Central memory CD4-positive, alpha-beta T cell (primary cell): ENCODE measurements around the gene DCBLD1.

Source experiments
- DNase-seq: peaks from one replicate; pipeline ENCODE4 v3.0.0; 2022

Gene DCBLD1

DNA sequence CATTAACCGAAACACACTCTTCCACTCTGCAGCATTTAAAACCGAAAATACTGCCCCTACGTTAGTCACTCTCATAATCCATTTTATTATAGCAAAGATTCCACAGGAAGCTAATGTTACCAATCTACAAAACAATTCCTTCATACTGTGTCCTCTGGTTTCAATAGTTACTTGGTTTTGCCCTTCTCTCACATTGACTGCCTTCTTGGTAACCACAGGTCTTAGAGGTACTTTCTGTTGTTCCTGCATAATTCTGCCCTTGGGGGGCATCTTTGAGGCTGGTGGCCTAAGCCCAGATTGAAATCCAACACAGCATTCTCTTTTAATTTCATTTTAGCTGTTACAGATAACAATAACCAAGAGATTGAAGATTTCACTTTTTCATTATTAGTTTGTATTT lies 9.8 kb upstream of the DCBLD1 start:
- no peak for DNase-seq

DNA sequence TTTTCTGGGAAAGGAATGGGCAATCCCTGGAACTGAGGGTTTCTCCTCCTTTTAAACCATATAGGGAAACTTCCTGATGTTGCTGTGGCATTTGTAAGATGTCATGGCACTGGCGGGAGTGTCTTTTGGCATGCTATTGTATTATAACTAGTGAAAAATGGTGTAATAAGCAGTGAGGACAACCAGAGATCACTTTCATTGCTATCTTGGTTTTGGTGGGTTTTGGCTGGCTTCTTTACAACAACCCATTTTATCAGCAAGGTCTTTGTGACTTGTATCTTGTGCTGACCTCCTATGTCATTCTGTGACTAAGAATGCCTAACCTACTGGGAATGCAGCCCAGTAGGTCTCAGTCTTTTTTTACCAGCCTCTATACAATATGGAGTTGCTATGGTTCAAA lies 9.1 kb upstream of the DCBLD1 start:
- no peak for DNase-seq

DNA sequence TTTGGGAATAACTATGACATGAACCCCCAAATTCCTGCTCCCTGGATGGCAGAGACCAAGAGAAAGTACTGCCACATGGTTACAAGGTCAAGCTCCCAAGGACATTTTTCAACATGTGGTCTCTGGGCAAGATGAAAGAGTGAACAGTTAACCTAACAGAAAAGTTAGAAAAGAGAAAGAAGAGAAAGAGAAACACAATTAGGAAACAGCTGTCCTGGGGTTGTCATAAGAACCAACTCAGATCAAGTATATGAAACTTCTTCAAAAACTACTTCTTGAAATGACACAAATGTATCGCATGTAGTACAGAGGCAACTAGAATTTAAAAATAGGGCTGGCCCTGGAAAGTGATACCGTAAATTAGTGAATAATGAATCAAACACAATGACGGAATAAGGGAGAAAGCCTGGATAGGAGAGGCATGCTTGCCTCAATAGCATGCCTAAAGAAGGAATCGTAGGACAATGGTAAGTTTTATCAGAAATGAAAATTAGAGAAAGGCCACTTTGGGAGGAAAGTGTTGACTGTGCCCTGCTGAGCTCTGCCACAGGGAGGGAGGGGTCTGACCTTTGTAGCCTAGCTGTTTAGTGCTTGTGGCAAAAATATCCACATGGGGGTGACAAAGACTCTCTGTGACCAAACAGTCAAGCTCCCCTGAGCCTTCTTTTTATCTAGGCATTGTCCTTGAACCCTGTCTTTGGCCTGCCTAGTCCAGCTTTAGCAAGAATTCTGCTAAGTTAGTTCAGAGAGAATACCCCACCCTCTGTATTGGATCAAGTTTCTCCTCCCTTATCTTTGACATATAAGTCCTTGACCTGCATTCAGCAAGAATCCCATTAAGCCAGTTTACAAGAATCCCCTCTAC lies 4.3 kb upstream of the DCBLD1 start:
- peak; percentile 8 for DNase-seq

DNA sequence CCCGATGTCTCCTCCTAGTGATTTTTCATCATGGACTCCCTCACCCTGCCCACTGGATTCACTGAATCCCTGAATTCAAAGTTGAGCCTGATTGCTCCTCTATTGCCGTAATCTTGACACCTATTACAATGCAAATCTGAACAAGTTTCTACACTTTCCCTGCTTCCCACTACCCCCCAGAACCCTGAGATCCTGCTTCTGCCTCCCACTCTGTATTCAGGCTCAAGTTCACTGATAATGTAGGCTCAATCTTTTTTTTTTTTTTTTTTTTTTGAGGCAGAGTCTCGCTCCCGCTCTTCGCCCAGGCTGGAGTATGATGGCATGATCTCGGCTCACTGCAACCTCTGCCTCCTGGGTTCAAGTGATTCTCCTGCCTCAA lies 3.6 kb upstream of the DCBLD1 start:
- DNase-seq, result no peak

DNA sequence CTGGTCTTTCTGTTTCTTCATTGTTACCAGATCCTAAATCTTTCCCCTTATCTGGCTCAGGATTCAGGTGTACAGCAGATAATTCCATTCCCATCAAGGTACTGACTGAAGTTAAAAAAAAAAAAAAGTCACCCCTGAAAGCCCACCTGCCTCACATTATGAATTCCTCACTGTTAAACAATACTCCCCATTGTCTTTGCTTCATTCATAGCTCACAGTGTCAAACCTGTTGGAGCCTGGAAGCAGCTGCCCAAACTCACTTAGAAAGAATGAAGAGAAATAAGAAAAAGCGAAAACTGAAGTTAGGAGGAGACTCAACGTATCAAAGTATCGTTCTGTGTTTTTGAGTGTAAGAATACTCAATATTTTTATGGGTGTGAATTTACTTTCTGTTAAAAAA lies 1.8 kb upstream of the DCBLD1 start:
- DNase-seq, result no peak

DNA sequence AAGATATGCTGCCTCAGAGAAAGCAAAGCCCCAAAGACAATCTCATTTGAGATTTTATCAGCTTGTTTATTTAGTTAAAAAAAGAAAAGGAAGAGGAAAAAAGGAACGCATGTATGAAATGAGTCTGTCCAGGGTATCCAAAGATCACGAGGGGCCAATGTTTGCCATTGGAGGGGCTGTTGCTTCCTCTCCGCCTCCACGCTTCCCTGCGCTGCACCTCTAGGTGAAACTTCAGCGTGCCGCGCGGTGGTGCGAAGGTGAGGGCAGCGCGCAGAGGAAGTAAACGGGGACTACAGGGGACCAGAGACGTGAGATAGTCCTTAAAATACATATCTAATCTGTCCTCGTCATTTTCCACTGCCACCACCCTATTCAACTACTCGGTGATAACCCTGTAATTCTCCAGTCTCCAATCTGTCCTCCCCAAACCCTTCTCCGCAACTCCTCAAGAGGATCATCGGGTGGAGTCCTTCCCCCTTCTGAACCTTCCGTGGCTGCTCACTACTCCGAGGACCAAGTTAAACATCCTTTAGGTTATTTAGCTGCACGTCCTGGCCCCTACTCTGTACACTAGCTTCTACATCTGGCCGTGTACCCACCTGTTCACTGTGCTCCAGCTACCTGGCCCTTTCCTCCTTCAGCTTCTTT lies 1.1 kb upstream of the DCBLD1 start:
- DNase-seq, result peak; percentile 2

DNA sequence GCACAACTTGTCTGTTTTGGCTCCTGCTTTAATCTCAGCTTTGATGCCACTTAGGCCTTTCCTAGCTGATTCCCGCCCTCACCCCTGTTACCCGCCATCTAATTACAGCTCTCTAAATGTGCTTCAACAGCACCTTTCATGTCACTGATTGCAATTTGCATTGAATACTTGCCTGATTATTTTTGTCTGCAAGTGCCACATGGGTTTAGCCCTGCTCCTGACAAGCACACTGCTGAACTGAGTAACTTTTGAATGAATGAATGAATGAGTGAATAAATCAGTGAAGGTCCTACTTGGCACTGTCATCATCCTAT lies 591 bp upstream of the DCBLD1 start:
- DNase-seq, result no peak

DNA sequence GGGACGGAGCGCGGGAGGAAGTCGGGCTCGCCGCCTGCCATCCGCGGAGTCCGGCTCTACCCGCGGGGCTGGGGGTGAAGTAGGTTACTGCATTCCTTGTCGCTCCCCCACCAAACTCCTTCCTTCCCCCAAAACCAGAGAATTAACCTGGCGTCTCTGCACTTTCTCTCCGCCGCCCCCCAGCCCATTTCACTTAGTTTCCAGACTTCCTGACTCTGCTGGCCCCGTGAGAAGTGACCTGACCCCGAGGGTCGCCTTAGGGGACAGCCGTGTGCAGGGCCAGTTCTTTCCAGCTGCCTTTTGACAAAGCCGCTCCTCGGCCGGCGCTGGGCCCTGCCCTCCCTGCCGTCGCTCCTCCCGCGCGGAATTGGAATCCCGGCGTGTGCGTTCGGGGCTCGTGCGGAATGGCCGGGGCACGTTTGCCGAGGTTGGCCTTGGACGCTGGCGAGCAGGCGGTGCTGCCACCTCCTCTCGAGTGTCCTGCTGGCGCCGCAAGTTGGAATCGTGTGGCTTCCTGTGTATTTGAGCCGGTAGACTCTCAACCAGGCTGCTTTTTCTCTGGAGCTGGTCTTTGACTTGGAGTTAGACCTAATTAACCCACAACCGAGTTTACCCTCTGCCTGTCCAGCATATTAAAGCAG lies 650 bp downstream of the DCBLD1 start:
- peak; percentile 6 for DNase-seq

DNA sequence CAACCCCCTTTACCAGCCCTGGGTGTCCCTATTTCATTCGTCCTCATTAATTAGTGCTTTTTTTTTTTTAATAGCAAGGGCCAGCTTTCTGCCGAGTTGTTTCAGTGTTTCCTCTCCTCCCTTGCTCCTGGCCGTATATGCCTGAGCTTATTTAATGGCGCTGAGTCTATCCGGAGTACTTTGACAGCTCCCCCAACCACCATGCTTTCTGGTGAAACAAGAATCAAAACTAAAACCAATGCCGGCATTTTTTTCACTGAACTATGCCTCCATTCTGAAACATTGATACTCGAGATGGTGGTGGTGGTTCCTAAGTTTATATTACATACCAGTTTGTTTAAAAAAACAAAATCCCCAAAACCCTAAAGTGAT lies 1.2 kb downstream of the DCBLD1 start:
- peak; percentile 12 for DNase-seq

DNA sequence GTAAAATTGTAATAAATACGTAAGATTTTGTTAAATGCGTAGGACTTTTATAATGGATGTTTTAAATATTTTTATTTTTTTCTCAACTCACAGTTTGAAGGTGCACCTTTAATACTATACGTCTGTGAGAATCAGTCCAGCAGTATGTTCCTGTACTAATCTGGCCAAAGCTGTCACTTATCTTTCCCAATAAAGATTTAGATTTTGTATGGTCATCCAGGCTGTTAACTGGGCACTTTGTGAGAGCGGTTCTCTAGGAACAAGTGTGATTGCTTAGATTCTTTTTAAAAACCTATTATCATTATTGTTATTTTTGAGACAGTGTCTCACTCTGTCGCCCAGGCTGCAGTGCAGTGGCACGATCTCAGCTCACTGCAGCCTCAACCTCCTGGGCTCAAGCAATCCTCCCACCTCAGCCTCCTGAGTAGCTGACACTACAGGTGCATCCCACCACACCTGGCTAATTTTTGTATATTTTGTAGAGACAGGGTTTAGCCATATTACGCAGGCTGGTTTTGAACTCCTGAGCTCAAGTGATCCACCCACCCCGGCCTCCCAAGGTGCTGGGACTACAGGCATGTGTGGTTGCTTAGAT lies 1.7 kb downstream of the DCBLD1 start:
- no peak for DNase-seq

DNA sequence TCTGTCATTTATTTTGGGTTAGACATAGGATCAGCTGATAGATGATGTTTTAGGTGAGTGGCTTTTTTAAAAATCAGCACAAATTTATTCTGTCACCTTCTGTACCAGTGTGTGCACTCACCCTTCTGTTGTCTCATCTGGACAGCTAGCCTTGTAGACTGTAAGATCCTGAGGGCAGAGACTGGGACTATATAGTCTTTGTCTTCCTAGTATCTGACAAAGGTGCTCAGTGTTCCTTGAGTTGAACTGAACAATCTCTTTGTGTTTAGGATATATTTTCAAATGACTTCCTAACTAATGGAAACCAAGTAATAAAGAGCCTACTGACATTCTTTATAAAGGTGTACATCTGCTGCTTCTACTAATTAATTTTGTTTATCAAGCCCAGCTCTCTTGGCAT lies 3.0 kb downstream of the DCBLD1 start:
- DNase-seq, result no peak

DNA sequence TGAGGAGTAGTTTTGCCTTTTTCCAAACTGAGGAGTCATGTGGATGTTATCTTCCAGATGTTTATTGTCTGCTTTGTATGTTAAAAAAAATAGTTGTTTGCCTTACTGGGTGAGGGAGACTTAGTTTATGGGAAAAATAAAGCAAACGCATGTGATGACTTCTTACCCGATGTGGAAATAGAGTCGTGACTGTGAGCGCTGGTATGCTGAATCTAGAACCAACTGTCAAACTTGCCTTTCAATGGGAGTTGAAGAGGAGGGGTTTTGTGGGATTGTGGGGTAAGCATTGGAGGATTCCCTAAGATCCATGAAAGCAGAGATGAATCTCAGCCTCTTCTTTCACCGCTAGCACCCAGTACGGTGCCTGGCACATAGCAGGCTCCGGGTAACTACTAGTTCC lies 5.3 kb downstream of the DCBLD1 start:
- no peak for DNase-seq

DNA sequence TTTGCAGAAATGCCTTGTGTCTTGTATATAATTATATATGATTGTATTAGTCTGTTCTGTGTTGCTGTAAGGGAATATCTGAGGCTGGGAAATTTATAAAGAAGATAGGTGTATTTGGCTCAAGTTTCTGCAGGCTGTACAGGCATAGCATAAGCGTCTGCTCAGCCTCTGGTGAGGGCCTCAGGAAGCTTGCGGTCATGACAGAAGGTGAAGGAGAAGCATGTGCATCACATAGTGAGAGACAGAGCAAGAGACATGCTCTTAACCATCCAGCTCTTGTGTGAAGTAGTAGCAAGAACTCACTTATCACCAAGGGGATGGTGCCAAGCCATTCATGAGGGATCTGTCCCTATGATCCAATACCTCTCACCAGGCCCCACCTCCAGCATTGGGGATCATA lies 6.5 kb downstream of the DCBLD1 start:
- DNase-seq, result no peak

DNA sequence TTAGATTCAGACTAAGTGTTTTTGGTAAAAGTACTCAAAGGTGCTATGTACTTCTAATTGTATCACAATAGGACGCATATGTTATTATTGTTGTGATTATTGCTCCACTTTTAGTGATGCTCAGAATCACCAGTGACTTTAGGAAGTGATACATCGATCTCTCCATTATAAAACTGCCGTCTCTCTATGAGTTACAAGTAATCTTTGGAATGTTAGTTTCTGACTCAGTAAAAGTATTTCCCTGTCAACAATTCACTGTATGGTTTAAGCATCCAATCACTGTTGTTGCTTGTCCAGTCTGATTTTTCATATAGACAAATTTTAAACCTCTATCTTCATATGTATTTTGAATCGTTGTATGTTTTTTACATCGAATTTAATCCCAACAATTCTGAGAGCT lies 9.4 kb downstream of the DCBLD1 start:
- no peak for DNase-seq

DNA sequence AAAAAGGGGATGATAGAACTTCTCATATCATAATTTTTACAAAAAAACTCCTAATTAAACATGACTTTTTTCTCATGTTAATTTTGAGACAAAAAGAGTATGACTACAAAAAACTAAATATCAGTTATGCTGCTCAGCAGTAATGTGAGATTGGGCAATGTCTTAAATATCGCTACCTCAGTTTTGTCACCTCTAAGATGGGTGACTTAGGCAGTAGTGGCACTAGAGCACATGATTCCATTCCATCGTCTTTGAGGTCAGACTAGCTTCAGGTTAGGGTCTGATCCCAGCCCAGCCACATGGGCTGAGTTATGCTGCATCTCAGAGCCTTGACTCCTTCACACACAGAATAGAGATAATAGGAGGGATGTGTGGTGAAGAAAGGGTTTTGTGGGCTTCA lies 11.0 kb downstream of the DCBLD1 start:
- no peak for DNase-seq

DNA sequence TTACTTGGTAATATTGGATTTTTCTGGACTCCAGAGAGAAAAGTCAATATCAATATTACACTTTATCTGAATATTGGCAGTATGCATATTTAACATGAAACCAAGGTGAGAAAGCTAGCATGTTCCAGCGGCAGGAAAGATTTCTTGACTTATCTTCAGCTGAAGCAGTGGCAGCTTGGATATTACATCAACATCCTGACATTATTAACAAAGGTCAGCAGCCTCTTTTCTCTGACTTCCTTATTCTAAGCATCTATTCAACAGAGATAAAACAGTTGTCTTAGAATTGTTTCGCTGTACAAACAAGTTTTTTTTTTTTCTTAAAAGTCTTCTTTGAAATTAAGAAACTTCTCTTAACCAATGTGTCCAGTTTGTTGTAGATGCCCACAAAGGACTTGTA lies 11.8 kb downstream of the DCBLD1 start:
- DNase-seq, result no peak

DNA sequence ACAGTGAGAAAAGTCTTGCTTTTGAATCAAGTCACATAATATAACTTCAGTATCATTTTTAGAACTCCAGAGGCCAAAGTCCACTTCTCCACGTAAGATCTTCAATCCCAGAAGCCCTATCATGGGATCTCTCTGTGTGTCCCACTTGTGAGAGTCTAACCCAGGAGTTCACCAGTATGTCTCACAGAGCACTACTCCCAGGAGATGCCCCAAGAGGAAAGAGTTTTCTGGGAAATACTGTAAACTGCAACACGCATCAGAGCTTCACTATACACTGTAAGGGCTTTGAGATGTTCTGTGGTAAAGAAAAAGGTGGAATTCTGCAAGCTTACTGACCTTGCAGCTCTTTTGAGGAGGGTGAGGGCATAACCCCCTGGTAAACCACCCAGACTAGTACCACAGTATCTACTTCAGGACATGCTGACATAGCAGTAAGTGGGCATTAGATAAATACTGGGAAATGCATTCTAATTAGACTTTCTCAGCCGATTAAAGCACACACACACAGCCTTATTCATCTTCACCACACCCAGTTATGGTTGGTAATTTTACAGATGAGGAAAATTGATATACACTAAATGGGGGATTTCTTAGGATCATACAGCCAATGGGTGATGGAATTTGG lies 12.3 kb downstream of the DCBLD1 start:
- DNase-seq, result no peak

DNA sequence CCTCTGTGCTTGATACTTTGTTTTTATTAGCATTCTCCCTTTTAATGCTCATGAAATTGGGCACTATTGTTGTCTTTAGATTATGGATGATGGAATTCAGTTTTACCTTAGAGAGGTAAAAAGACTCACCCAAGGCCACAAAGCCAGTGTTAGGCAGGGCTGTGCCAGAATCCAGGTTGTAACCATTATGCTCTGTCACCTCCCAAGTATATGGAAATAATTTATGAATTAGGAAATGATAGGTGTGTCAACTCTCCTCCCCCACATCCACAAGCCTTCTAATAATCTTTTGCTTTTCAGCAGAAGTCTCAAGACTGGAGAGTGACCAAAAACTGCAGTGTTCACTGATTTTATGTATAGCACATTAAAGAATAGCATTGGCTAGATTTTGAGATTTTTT lies 13.0 kb downstream of the DCBLD1 start:
- DNase-seq, result no peak

DNA sequence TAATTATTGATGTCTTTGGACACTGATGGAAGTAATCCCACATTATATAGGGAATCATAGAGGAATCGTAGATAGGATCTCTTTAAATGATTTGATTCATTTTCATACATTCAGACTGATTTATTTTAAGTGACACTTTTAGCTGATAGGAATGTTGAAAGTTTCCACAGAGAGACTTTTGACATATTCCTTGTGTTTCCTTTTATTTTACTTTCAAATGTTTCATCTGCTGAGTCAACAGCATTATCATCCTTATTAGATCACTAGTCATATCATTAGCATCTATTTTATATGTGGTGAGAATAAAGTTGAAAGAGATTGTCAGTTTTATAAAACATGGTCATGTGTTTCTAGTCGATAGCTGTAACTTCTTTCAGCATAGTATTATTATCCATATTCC lies 13.4 kb downstream of the DCBLD1 start:
- DNase-seq, result no peak

DNA sequence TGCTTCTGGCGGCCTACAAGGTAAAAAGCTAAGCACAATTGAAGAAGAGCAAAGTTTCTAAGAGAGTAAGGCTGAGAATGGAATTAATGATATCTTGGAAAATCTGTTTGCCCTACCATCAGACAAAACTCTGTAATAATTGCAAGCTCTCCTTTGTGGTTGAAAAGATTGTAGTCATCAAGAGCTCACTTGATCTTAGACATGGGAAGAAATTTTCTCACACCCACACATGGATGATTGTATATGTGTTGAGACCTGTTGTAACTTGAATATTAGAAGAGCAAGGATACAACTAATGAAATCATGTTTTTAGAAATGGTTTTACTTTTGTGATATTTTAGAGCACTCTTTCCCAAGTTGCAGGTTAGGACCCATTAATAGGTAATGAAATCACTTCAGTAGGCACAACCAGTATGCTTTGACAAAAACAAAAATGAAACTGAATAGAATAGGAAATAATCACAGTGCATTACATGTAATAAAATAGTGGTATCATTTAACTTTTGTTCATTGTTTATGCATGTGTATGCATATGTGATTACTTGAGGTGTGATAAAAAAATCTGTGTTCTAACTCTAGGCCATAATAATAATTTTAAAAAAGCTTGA lies 14.0 kb downstream of the DCBLD1 start:
- DNase-seq, result no peak

DNA sequence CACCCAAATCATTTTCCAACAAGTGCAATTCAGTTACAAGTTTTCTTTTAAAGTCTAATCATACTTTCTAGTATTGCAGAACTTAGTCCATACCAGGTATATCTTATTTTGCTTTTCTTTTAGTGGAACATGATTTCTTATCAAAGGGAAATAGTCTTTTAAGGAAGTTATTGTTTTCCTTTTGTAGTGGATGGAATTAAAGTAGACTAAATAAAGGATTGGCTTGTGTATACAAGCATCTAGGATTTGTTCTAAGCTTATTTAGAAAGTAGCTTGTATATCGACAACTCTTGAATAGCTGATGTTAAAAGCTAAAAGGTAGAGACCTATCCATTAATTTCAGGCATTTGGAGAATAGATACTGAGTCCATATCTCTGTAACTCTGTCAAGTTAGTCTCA lies 14.8 kb downstream of the DCBLD1 start:
- no peak for DNase-seq

DNA sequence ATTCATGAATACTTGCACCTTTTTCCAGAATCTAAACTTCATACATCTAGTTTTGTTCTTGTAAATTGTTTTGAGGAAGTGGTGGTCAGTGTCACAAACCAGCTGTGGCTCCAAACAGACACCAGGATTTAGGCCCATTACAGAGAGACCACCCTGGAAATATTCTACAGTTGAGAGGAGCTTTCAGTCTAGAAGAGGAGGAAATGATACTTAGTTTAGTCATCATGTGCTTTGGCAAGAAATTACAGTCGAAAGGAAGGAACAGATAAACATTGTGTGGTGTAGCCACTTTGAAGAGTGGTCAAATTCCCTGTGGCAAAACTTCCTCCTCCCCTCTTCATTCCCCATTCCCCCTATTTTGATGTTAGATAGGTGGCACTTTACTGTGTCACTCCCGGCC lies 15.7 kb downstream of the DCBLD1 start:
- no peak for DNase-seq

DNA sequence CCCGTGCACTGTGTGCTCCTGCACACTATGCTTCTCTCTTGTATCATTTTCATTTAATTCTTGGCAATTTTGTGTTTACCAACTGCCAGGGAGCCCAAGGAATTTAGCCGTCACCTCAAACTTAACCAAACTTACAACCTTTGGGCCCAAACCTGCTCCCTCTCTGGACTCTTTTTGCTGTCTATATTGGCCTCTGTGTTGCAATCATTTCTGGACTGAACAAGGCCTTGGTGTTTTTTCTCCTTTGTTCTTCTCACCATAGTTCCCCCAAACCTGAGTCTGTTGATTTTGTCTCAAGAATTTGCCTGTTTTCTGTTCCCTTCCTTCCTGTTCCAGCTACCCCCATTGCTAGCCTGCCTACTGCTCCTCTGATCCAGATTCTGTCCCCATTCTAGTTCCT lies 19.2 kb downstream of the DCBLD1 start:
- no peak for DNase-seq
